Smooth muscle cell of the coronary artery (primary cell): ENCODE data around the gene GPR68. TPM values are rescaled to one million over a fixed set of nuclear protein-coding genes. Genes with fewer than 3 reads are reported as not detected.

Source experiments
- total RNA-seq: library from RNA; depleted of rRNA; stranded (reverse); fragments of >200 nt; gene quantifications from 2 replicates; pipeline ENCODE4 v1.2.3, GENCODE V29; 2014; ENCODE audit warnings: low replicate concordance

GPR68 gene
- total RNA-seq: 7.1 and 15.6 TPM in 2 replicates

GRCh38 chr14:91244501-91244901 lies at the start of gene GPR68:
Gene GPR68, minus strand, starts transcription at chr14:91244704. Its CDS starts 9,654 bp downstream, at chr14:91235050.

Other genes starting within 250 kb of the GPR68 start
- 0.59 and 2.6 TPM in 2 replicates for gene RPS6KA5, start 184.1 kb downstream of the GPR68 start, total RNA-seq
- 33.4 and 86.1 TPM in 2 replicates for gene DGLUCY, start 130.6 kb downstream of the GPR68 start, total RNA-seq
- gene CCDC88C, start 173.1 kb upstream of the GPR68 start, total RNA-seq: 0.70 and 0.75 TPM in 2 replicates